Tibial artery (tissue), 4 donors: ENCODE measurements around the gene ZNF726.

Experiments used
- DNase-seq, 2 donors: peaks; one replicate each; pipeline ENCODE4 v3.0.0-alpha.2; 2019
- H3K27ac ChIP-seq, 2 donors: fragments of 200-600 bp; sonication (generic) in 1 of 2; 1 replicate in 1 of 2; 2 replicates in 1 of 2; pipeline ENCODE4 v1.5.1; 2018 to 2019; ENCODE audit warnings: mild to moderate bottlenecking in 1 of 2
- H3K27me3 ChIP-seq, 2 donors: fragments of 200-600 bp; sonication (generic) in 1 of 2; one replicate each; pipeline versions ENCODE4 v1.5.1 to v1.6.0; 2016 to 2019
- H3K36me3 ChIP-seq, 3 donors: fragments of 200-600 bp; sonication (generic) in 2 of 3; one replicate each; pipeline ENCODE4 v1.5.1; 2016 to 2019; ENCODE audit warnings: mild to moderate bottlenecking in 2 of 3
- H3K4me1 ChIP-seq, 4 donors: fragments of 200-600 bp; sonication (generic) in 2 of 4; 1 replicate in 3 of 4; 2 replicates in 1 of 4; pipeline ENCODE4 v1.5.1; 2016 to 2019
- H3K4me3 ChIP-seq, 2 donors: fragments of 200-600 bp; sonication (generic) in 1 of 2; 1 replicate in 1 of 2; 2 replicates in 1 of 2; pipeline ENCODE4 v1.5.1; 2018 to 2019; ENCODE audit warnings: mild to moderate bottlenecking in 2 of 2
- H3K9me3 ChIP-seq, 3 donors: fragments of 200-600 bp; sonication (generic) in 1 of 3; one replicate each; pipeline ENCODE4 v1.5.1; 2016 to 2019
- intact Hi-C: fragments of 100-400 bp; cut with DNase I; formaldehyde crosslinking; loops from one replicate; pipeline ENCODE4 v1.15.0; 2023; ENCODE audit warnings: low total_unique reads
- TF ChIP-seq, protein P1 (sequence below), 2 experiments: fragments of 200-600 bp in 1 of 2; fragments of 450-650 bp in 1 of 2; IDR thresholded peaks; one replicate each; pipeline ENCODE4 v1.5.1; 2017 to 2019; ENCODE audit warnings: antibody characterized with exemption in 2 of 2, mild to moderate bottlenecking in 1 of 2, moderate library complexity in 1 of 2

ZNF726 gene

DNA sequence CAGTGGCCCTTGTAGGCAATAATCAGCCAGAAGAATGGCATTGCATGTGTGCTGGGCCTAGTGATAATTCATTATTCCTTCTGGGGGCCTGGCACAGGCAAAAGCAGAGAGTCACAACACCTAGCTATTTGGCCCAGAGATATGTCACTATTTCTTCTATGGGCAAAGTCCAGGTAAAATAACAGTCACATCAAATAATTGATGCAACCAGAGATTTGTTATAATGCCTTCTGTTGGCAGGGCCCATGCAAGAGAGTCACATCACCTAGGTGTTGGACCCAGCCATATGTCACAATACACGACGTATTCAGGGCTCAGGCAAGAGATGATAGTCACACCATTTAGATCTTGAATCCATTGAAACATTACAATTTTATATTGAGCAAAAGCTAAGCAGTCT lies 66.1 kb downstream of the ZNF726 start:
- Histone ChIP-seq H3K27me3 (no peaks in the 10 kb centered on the region), H3K9me3 (no peaks in the 10 kb centered on the region), H3K36me3 (no peaks in the 10 kb centered on the region), H3K4me1 (no peaks in the 10 kb centered on the region), H3K27ac (no peak overlapping the region), H3K4me3 (no peak overlapping the region)
- TF ChIP-seq, protein P1, sequence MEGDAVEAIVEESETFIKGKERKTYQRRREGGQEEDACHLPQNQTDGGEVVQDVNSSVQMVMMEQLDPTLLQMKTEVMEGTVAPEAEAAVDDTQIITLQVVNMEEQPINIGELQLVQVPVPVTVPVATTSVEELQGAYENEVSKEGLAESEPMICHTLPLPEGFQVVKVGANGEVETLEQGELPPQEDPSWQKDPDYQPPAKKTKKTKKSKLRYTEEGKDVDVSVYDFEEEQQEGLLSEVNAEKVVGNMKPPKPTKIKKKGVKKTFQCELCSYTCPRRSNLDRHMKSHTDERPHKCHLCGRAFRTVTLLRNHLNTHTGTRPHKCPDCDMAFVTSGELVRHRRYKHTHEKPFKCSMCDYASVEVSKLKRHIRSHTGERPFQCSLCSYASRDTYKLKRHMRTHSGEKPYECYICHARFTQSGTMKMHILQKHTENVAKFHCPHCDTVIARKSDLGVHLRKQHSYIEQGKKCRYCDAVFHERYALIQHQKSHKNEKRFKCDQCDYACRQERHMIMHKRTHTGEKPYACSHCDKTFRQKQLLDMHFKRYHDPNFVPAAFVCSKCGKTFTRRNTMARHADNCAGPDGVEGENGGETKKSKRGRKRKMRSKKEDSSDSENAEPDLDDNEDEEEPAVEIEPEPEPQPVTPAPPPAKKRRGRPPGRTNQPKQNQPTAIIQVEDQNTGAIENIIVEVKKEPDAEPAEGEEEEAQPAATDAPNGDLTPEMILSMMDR (IDR thresholded peaks at IDR 0.05), result no peak
- intact Hi-C loops, result no loop called here
- DNase-seq, result no peak

DNA sequence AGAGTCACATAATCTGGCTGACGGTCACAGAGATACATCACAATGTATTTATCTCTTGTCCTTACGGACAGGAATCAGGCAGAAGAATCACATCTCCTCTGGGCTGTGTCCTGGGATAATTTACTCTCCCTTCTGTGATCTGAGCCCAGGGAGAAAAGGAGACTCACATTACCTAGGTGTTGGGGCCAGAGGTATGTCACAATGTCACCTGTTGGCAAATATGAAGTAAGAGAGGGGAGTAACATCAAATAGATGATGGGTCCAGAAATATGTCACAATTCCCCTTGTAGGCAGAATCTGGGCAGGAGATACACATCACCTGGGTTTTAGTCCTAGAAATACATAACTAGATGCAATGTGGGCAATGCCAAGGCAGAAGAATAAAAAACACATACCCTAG lies 67.2 kb downstream of the ZNF726 start:
- H3K4me3 ChIP-seq, result no peak overlapping the region
- no peaks in the 10 kb centered on the region for H3K27me3 ChIP-seq
- intact Hi-C loops, result no loop called here
- no peaks in the 10 kb centered on the region for H3K4me1 ChIP-seq
- H3K36me3 ChIP-seq, result no peaks in the 10 kb centered on the region
- H3K9me3 ChIP-seq, result no peaks in the 10 kb centered on the region
- H3K27ac ChIP-seq, result no peak overlapping the region
- TF ChIP-seq, protein P1 (IDR thresholded peaks at IDR 0.05), result no peak
- DNase-seq, result no peak

DNA sequence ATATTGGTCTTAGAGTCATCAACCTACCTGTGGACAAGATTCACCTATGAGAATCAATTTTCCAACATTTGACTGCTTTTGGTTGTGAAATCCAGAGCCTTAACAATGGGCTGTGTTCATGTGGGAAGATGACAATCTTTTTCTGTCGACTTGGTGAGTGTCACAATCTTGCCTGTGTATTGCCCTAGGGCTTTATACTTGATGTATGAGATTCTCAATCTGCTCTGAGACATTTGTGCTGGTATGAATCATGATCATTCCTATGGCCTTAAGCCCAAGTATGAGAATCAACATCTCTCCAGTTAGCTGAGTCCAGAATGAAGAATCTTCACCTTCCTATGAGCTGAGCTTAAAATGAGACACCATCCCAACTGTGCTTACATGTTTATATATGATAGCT lies 68.7 kb downstream of the ZNF726 start:
- Histone ChIP-seq H3K27me3 (no peaks in the 10 kb centered on the region), H3K27ac (no peak overlapping the region), H3K4me1 (no peaks in the 10 kb centered on the region), H3K4me3 (no peak overlapping the region), H3K36me3 (no peaks in the 10 kb centered on the region), H3K9me3 (no peaks in the 10 kb centered on the region)
- no peak for DNase-seq
- intact Hi-C loops, result no loop called here
- TF ChIP-seq, protein P1 (IDR thresholded peaks at IDR 0.05), result no peak
